Breast epithelium (tissue), 3 donors: ENCODE data around the gene LSM11.
"Not testable (repeated sequence)": the region's sequence is repeated elsewhere in the genome, so short reads cannot be mapped to it uniquely, and the experiment has no call there.

Experiments used
- CTCF ChIP-seq, 3 donors: fragments of 450-650 bp; IDR thresholded peaks; one replicate each; pipeline ENCODE4 v1.5.1; 2016 to 2017; ENCODE audit warnings: antibody characterized with exemption in 3 of 3, mild to moderate bottlenecking in 3 of 3, moderate library complexity in 3 of 3
- POLR2AphosphoS5 ChIP-seq, 3 donors: sonication (generic); formaldehyde crosslinking; IDR thresholded peaks; one replicate each; pipeline ENCODE4 v1.6.1; 2017; ENCODE audit warnings: antibody characterized with exemption in 3 of 3

GRCh38 chr5:157698674-157699073, 44.8 kb upstream of the LSM11 start:
- TF ChIP-seq CTCF, POLR2AphosphoS5 (IDR thresholded peaks at IDR 0.05): not testable (repeated sequence)
